Mammary epithelial cell (primary cell): Measurements from ENCODE around the gene RTN4RL2.

ENCODE experiments used
- CTCF ChIP-seq, 2 donors: IDR thresholded peaks in 1 of 2; conservative IDR thresholded peaks in 1 of 2; 2 replicates each; pipeline ENCODE4 v1.5.1; 2011 to 2012; ENCODE audit warnings: inconsistent platforms in 2 of 2, low read length in 2 of 2, mild to moderate bottlenecking in 2 of 2, control low read depth in 1 of 2, low read depth in 1 of 2; ENCODE audit not compliant: insufficient read depth in 1 of 2; ENCODE audit errors: extremely low read depth in 1 of 2
- EZH2 ChIP-seq: IDR thresholded peaks from 2 replicates; pipeline ENCODE4 v1.6.1; 2012; ENCODE audit warnings: low read length, inconsistent platforms, borderline replicate concordance

DNA sequence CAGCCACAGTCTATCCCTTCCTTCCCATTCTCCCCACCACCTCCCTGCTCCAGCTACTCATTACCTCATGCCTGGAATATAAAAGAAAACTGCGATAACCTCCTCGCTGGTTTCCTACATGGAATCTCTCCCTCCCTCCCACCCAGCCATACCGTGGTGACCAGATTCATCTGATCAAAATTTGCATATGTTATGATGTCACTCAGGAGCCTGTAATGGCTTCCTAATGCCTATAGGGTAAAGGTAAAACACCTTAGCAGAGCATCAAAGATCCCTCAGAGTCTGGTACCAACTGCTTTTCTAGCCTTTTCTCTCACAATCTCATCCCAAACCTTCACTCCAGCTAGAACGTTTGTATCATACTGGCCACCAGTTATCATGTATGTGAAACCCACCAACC, 19.6 kb downstream of the RTN4RL2 start:
- TF ChIP-seq CTCF (conservative IDR thresholded peaks at IDR 0.05 in 1 of 2, IDR thresholded peaks at IDR 0.05 in 1 of 2; ENCODE audit: extremely low read depth in 1 of 2, insufficient read depth in 1 of 2, low read depth in 1 of 2, low read length in 2 of 2), result no peak
- no peak for TF ChIP-seq EZH2
